GM21515 (cell line): ENCODE results near the gene GAB2.
A peak's percentile ranks its signal among the peaks of the same experiment; 100 is the strongest.
"Not testable (repeated sequence)": the region's sequence is repeated elsewhere in the genome, so short reads cannot be mapped to it uniquely, and the experiment has no call there.

Experiments used
- ATAC-seq: cut with Tn5 transposase; IDR thresholded peaks from one replicate; pipeline ENCODE4 v1.9.1; 2021; ENCODE audit not compliant: unreplicated experiment

GAB2 gene

GRCh38 chr11:78192911-78193351 is 224.7 kb downstream of the GAB2 start:
- no peak for ATAC-seq

- no peak for ATAC-seq
Observed at GRCh38 chr11:78192223-78192719, 225.3 kb downstream of the GAB2 start.

- ATAC-seq: no peak
Observed at GRCh38 chr11:78190871-78191538, 226.6 kb downstream of the GAB2 start.

GRCh38 chr11:78190374-78190773 is 227.2 kb downstream of the GAB2 start:
- ATAC-seq: no peak

GRCh38 chr11:78189851-78190250 is 227.8 kb downstream of the GAB2 start:
- no peak for ATAC-seq

GRCh38 chr11:78189174-78189724 is 228.4 kb downstream of the GAB2 start:
- ATAC-seq: no peak

- ATAC-seq: peak; percentile 97
Observed at GRCh38 chr11:78188286-78189173, 229.1 kb downstream of the GAB2 start, which contains the start of the genes KCTD21 and USP35. TSS of gene KCTD21 (minus strand) at chr11:78188626. CDS start at chr11:78174554, 14,072 bp downstream. TSS of gene USP35 (plus strand) at chr11:78188919. CDS start at chr11:78196246, 7,327 bp downstream.

- ATAC-seq: peak; percentile 20
Observed at GRCh38 chr11:78187366-78188285, 230.0 kb downstream of the GAB2 start.

GRCh38 chr11:78181185-78181584 is 236.4 kb downstream of the GAB2 start:
- ATAC-seq: no peak

- ATAC-seq: no peak
Observed at GRCh38 chr11:78180751-78181150, 236.9 kb downstream of the GAB2 start.

- no peak for ATAC-seq
Observed at GRCh38 chr11:78179459-78180071, 238.1 kb downstream of the GAB2 start.

GRCh38 chr11:78177216-78177615 is 240.4 kb downstream of the GAB2 start:
- no peak for ATAC-seq

- no peak for ATAC-seq
Observed at GRCh38 chr11:78176605-78177141, 240.9 kb downstream of the GAB2 start.

GRCh38 chr11:78175862-78176261 is 241.8 kb downstream of the GAB2 start:
- not testable (repeated sequence) for ATAC-seq

GRCh38 chr11:78171951-78172350 is 245.7 kb downstream of the GAB2 start:
- no peak for ATAC-seq

GRCh38 chr11:78170874-78171549 is 246.6 kb downstream of the GAB2 start:
- ATAC-seq: no peak

- ATAC-seq: no peak
Observed at GRCh38 chr11:78170413-78170812, 247.2 kb downstream of the GAB2 start.

GRCh38 chr11:78168539-78169477 is 248.8 kb downstream of the GAB2 start:
- no peak for ATAC-seq
